H1 (cell line): ENCODE data around the gene G2E3. TPM values are rescaled to one million over a fixed set of nuclear protein-coding genes. Genes with fewer than 3 reads are reported as not detected.

Experiments used
- CTCF ChIA-PET: fragments of 300-600 bp; sonication (Branson Sonifier 250); formaldehyde crosslinking; loops from one replicate; lab custom pipeline; 2021; ENCODE audit not compliant: partially characterized antibody; lab: Charles Lee
- POLR2A ChIA-PET: fragments of 300-600 bp; sonication (Branson Sonifier 250); formaldehyde crosslinking; loops from one replicate; lab custom pipeline; 2021; ENCODE audit warnings: inconsistent platforms; ENCODE audit not compliant: partially characterized antibody; lab: Charles Lee
- DNase-seq, 2 experiments: peaks; one replicate each; pipeline versions ENCODE4 v3.0.0 to v3.0.0-alpha.2; 2010 to 2022; ENCODE audit warnings: low spot score in 2 of 2, low read depth in 1 of 2, mixed read lengths in 1 of 2
- FAIRE-seq: peaks from 2 replicates; lab custom pipeline; 2011; peaks lifted over from hg19 to GRCh38; lab: Jason Lieb, UNC
- H2AFZ ChIP-seq: 2 replicates; pipeline ENCODE4 v1.8.1; 2012; ENCODE audit warnings: low read length, inconsistent platforms
- H2AK5ac ChIP-seq: 2 replicates; pipeline ENCODE4 v1.6.1; 2013; ENCODE audit warnings: low read depth, low read length
- H2BK120ac ChIP-seq: replicated peaks from 2 replicates; pipeline ENCODE3; 2013; ENCODE audit warnings: low read depth, low read length, inconsistent platforms
- H2BK12ac ChIP-seq: 2 replicates; pipeline ENCODE4 v1.6.1; 2013; ENCODE audit warnings: low read depth, low read length
- H2BK15ac ChIP-seq: 2 replicates; pipeline ENCODE4 v1.6.1; 2013; ENCODE audit warnings: low read length
- H2BK20ac ChIP-seq: 2 replicates; pipeline ENCODE4 v1.6.1; 2013; ENCODE audit warnings: low read length
- H2BK5ac ChIP-seq: 2 replicates; pipeline ENCODE4 v1.6.1; 2013; ENCODE audit warnings: low read depth, low read length
- H3K14ac ChIP-seq: 2 replicates; pipeline ENCODE4 v1.6.1; 2013; ENCODE audit warnings: inconsistent platforms; ENCODE audit not compliant: insufficient read length
- H3K18ac ChIP-seq: 2 replicates; pipeline ENCODE4 v1.6.1; 2013; ENCODE audit warnings: low read length; ENCODE audit errors: extremely low read depth
- H3K23ac ChIP-seq: 2 replicates; pipeline ENCODE4 v1.6.1; 2013; ENCODE audit warnings: inconsistent platforms; ENCODE audit not compliant: insufficient read length
- H3K23me2 ChIP-seq: 2 replicates; pipeline ENCODE4 v1.6.1; 2013; ENCODE audit warnings: low read depth, low read length
- H3K27ac ChIP-seq: 2 replicates; pipeline ENCODE4 v1.6.1; 2011; ENCODE audit warnings: low read depth, low read length, inconsistent platforms
- H3K27me3 ChIP-seq, 4 experiments: replicated peaks in 1 of 4; 1 replicate in 1 of 4; 2 replicates in 3 of 4; pipeline versions ENCODE4 v1.6.1 to v1.8.1; 2011 to 2013; ENCODE audit warnings: low read length in 3 of 4, mild to moderate bottlenecking in 3 of 4, inconsistent platforms in 2 of 4, mixed read lengths in 2 of 4, moderate library complexity in 1 of 4; ENCODE audit not compliant: control insufficient read depth in 3 of 4, insufficient read depth in 3 of 4; ENCODE audit errors: extremely low read depth in 1 of 4
- H3K36me3 ChIP-seq, 4 experiments: 2 replicates each; pipeline versions ENCODE4 v1.6.1 to v1.8.1; 2011 to 2013; ENCODE audit warnings: mild to moderate bottlenecking in 4 of 4, low read length in 3 of 4, moderate library complexity in 2 of 4, control low read depth in 1 of 4, inconsistent platforms in 1 of 4; ENCODE audit not compliant: insufficient read depth in 4 of 4, control insufficient read depth in 2 of 4
- H3K4ac ChIP-seq: replicated peaks from 2 replicates; pipeline ENCODE3; 2013; ENCODE audit warnings: low read length, low read depth, mixed read lengths, inconsistent platforms; ENCODE audit not compliant: insufficient read length
- H3K4me1 ChIP-seq, 4 experiments: replicated peaks in 1 of 4; 1 replicate in 1 of 4; 2 replicates in 3 of 4; pipeline versions ENCODE4 v1.6.1 to v1.8.1; 2011 to 2013; ENCODE audit warnings: low read length in 3 of 4, inconsistent platforms in 2 of 4, mixed read lengths in 1 of 4; ENCODE audit not compliant: insufficient read depth in 4 of 4, control insufficient read depth in 3 of 4
- H3K4me2 ChIP-seq, 2 experiments: 2 replicates each; pipeline versions ENCODE4 v1.6.1 to v1.8.1; 2011 to 2013; ENCODE audit warnings: low read depth in 2 of 2, low read length in 2 of 2, control low read depth in 1 of 2, inconsistent platforms in 1 of 2, mild to moderate bottlenecking in 1 of 2; ENCODE audit not compliant: insufficient read depth in 1 of 2
- H3K4me3 ChIP-seq, 4 experiments: fragments of 200-600, 300-600 bp in 1 of 4; sonication (generic), shearing (Covaris generic), sonication (Bioruptor Twin) in 1 of 4; 2 replicates each; pipeline versions ENCODE4 v1.5.1 to v1.8.1; 2011 to 2016; ENCODE audit warnings: low read length in 4 of 4, low read depth in 3 of 4, control low read depth in 2 of 4, inconsistent platforms in 2 of 4, mild to moderate bottlenecking in 2 of 4, mixed read lengths in 1 of 4, moderate library complexity in 1 of 4; ENCODE audit not compliant: insufficient read depth in 2 of 4; ENCODE audit errors: extremely low read depth in 1 of 4
- H3K56ac ChIP-seq: replicated peaks from 2 replicates; pipeline ENCODE3; 2013; ENCODE audit warnings: low read depth, mild to moderate bottlenecking, mixed read lengths, low read length, inconsistent platforms; ENCODE audit not compliant: insufficient read length
- H3K79me1 ChIP-seq: 2 replicates; pipeline ENCODE4 v1.6.1; 2013; ENCODE audit warnings: low read depth, low read length, control low read depth
- H3K79me2 ChIP-seq, 2 experiments: 2 replicates each; pipeline versions ENCODE4 v1.6.1 to v1.8.1; 2012 to 2013; ENCODE audit warnings: low read length in 2 of 2, mild to moderate bottlenecking in 2 of 2, inconsistent platforms in 1 of 2; ENCODE audit not compliant: insufficient read depth in 2 of 2, control insufficient read depth in 1 of 2
- H3K9ac ChIP-seq, 4 experiments: replicated peaks in 1 of 4; 1 replicate in 1 of 4; 2 replicates in 3 of 4; pipeline versions ENCODE4 v1.6.1 to v1.8.1; 2011 to 2013; ENCODE audit warnings: low read depth in 3 of 4, low read length in 3 of 4, control low read depth in 2 of 4, mild to moderate bottlenecking in 2 of 4, moderate library complexity in 2 of 4, inconsistent platforms in 1 of 4; ENCODE audit errors: extremely low read depth in 1 of 4
- H3K9me3 ChIP-seq, 2 experiments: 2 replicates each; pipeline versions ENCODE4 v1.6.1 to v1.8.1; 2012 to 2013; ENCODE audit warnings: mild to moderate bottlenecking in 2 of 2, moderate library complexity in 2 of 2, control low read depth in 1 of 2, inconsistent platforms in 1 of 2, low read depth in 1 of 2, low read length in 1 of 2, mixed read lengths in 1 of 2; ENCODE audit not compliant: insufficient read depth in 2 of 2
- H4K20me1 ChIP-seq, 2 experiments: replicated peaks in 1 of 2; 2 replicates each; pipeline versions ENCODE3 to v1.8.1; 2011 to 2013; ENCODE audit warnings: inconsistent platforms in 2 of 2, low read length in 2 of 2, mild to moderate bottlenecking in 1 of 2; ENCODE audit not compliant: insufficient read depth in 2 of 2, control insufficient read depth in 1 of 2
- H4K5ac ChIP-seq: 2 replicates; pipeline ENCODE4 v1.6.1; 2013; ENCODE audit warnings: low read length, low read depth, mixed read lengths, inconsistent platforms; ENCODE audit not compliant: insufficient read length
- H4K8ac ChIP-seq: 2 replicates; pipeline ENCODE4 v1.8.0; 2013; ENCODE audit warnings: mild to moderate bottlenecking, moderate library complexity, low read length, inconsistent platforms; ENCODE audit not compliant: insufficient read depth; ENCODE audit errors: extremely low read depth
- H4K91ac ChIP-seq: replicated peaks from 2 replicates; pipeline ENCODE3; 2013; ENCODE audit warnings: low read length, mixed read lengths, inconsistent platforms; ENCODE audit not compliant: insufficient read length
- CBX5 ChIP-seq: fragments of 300-800, 300-1000 bp; sonication (generic); IDR thresholded peaks from 2 replicates; pipeline ENCODE4 v1.7.1; 2016; ENCODE audit warnings: antibody characterized with exemption, low read length, low read depth
- YY1 ChIP-seq: IDR thresholded peaks from 2 replicates; pipeline ENCODE4 v1.6.1; 2011; ENCODE audit warnings: low read depth, mild to moderate bottlenecking, low read length
- WGBS, 2 experiments: shearing (Covaris generic) in 1 of 2; methylation state at CpG; one replicate each; pipeline versions ENCODE4 v1.1.6 to v1.1.7; 2013 to 2015; ENCODE audit warnings: low lambda C conversion rate in 2 of 2, mixed read lengths in 2 of 2, inconsistent platforms in 1 of 2, low coverage in 1 of 2, missing lambda C conversion rate in 1 of 2; ENCODE audit not compliant: insufficient replicate concordance in 2 of 2, insufficient coverage in 1 of 2, insufficient read length in 1 of 2; ENCODE audit errors: extremely low coverage in 1 of 2, missing lambda C conversion rate in 1 of 2; 5-methylcytosine and 5-hydroxymethylcytosine counted together
- polyA plus RNA-seq, 7 experiments: library from polyadenylated mRNA; depleted of rRNA in 3 of 7; stranded (reverse) in 5 of 7; unstranded in 2 of 7; fragments of >200 nt in 5 of 7; fragments of 200-250 nt in 2 of 7; gene quantifications; 1 replicate in 5 of 7; 2 replicates in 1 of 7; 4 replicates in 1 of 7; pipeline versions ENCODE4 v1.2.1 to v1.2.3, GENCODE V29; 2011 to 2013; ENCODE audit warnings: missing spikeins in 2 of 7, mixed read lengths in 2 of 7
- total RNA-seq: library from RNA; stranded (reverse); fragmentation: NEBNext Ultra II Directional; extraction: Animal tissue kit (Norgen Biotek cat#: 25700); gene quantifications from 2 replicates; pipeline ENCODE4 v1.2.1, GENCODE V29; 2021

The G2E3 gene
- total and polyA plus RNA-seq, 2 of the 8 experiments (the other 6 are each of a cell fraction or from before 2014, with no cell fraction given): 9.2 to 72.0 TPM

DNA sequence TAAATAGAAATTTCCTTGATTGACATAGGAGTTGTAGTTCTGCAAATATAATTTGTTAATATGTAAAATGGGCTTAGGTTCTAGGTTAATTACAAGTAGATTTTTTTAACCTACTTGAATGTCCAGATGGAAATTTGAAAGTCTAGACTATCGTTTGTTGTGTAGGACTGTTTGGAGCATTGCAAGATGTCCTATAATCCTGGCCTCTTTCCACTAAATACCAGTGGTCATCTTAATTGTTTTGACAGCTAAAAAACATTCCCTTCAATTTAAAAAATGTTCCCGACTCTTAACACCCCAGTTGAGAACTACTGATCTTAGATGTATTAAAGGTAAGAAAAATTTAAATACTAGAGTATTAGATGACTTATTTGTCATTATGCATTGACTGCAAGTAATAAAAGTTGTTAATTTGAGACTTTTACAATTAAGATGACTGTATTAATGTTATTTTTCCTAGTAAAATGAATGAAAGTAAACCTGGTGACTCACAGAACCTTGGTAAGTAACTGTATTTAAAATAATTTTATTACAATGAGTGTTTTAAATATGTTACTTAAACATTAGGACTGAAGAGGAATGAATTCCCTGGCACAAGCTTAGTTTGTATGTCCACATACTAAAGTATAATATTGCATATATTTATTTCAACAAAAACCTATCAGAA, 21.8 kb downstream of the G2E3 start:
- Histone ChIP-seq H2BK5ac (no peak overlapping the region), H4K20me1 (peaks cover 0 to 3% of the 10 kb centered on the region in 2 experiments), H3K4me1 (peaks cover 0 to 6% (median 2%) of the 10 kb centered on the region in 4 experiments; a peak in 2 of 7 replicates), H3K56ac (no peak overlapping the region), H3K18ac (no peak overlapping the region), H3K27ac (no peak overlapping the region), H3K4me2 (no peak overlapping the region), H4K91ac (no peak overlapping the region), H3K4ac (no peak overlapping the region), H3K9ac (no peak overlapping the region), H2BK12ac (no peak overlapping the region), H3K9me3 (peaks cover 5% of the 10 kb centered on the region in 2 experiments; a peak in 1 of 4 replicates), H3K79me2 (peaks cover 24 to 98% of the 10 kb centered on the region in 2 experiments), H3K23ac (no peak overlapping the region), H3K4me3 (no peak overlapping the region), H3K79me1 (no peaks in the 10 kb centered on the region), H4K8ac (no peak overlapping the region), H2BK120ac (no peak overlapping the region), H4K5ac (no peak overlapping the region), H2AK5ac (no peak overlapping the region), H3K14ac (no peak overlapping the region), H3K36me3 (peaks cover 0 to 13% (median 5%) of the 10 kb centered on the region in 4 experiments; a peak in 2 of 8 replicates), H2BK20ac (no peak overlapping the region), H2BK15ac (no peak overlapping the region), H2AFZ (no peak overlapping the region), H3K23me2 (no peaks in the 10 kb centered on the region), H3K27me3 (peaks cover 0 to 1% (median 0%) of the 10 kb centered on the region in 4 experiments; a peak in 1 of 7 replicates)
- FAIRE-seq (no peak), DNase-seq (no peak)
- POLR2A ChIA-PET: no interaction called here
- CTCF ChIA-PET: interaction anchor here (0.6 kb wide), 1 partner anchor 9 kb away, joined by 3 read pairs; no protein-coding TSS in a partner anchor
- TF ChIP-seq YY1: no peak
- no peak for TF ChIP-seq CBX5
- 96% methylated on average over 2 of the region's 2 CpGs; no CpG with 5 or more reads in 1 of the 2 experiments for WGBS, 2 experiments
